GM18868 (cell line): ENCODE measurements around the gene MDM4.
"Not testable (repeated sequence)": the region's sequence is repeated elsewhere in the genome, so short reads cannot be mapped to it uniquely, and the experiment has no call there.

Experiments used
- ATAC-seq: cut with Tn5 transposase; IDR thresholded peaks from one replicate; pipeline ENCODE4 v1.9.1; 2021; ENCODE audit warnings: mild to moderate bottlenecking, moderate library complexity; ENCODE audit not compliant: unreplicated experiment

Gene MDM4

DNA sequence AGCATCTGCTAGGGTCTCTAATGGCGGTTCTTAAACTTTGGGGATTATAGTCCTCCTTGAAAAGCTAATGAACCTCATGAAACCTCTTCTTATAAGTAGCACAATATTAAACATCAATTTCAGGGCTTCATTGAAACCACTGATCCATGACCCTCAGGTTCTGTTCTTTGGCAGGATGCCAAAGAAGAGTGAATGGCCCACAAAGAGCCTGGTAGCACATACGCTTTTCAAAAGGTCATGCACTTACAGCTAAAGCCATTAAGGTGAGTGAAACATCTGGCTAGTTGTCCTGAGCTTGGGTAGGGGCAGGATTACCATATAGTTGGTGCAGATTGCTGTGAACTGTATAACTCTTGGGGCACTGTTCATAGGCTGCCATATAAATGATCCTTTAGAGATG lies 42.3 kb downstream of the MDM4 start:
- ATAC-seq, result no peak

DNA sequence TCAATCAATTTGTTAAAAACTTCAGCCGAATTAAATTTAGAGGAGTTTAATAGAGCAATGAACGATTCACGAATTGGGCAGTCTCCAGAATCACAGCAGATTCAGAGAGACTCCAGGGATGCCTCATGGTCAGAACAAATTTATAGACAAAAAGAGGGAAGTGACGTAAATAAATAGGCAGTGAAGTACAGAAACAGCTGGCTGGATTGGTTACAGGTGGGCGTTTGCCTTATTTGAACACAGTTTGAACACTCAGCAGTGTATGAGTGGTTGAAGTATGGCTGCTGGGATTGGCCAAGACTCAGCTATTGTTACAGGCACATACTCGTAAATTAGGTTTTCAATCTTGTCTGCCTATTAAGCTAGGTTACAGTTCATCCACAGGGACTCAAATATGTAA lies 43.8 kb downstream of the MDM4 start:
- not testable (repeated sequence) for ATAC-seq

DNA sequence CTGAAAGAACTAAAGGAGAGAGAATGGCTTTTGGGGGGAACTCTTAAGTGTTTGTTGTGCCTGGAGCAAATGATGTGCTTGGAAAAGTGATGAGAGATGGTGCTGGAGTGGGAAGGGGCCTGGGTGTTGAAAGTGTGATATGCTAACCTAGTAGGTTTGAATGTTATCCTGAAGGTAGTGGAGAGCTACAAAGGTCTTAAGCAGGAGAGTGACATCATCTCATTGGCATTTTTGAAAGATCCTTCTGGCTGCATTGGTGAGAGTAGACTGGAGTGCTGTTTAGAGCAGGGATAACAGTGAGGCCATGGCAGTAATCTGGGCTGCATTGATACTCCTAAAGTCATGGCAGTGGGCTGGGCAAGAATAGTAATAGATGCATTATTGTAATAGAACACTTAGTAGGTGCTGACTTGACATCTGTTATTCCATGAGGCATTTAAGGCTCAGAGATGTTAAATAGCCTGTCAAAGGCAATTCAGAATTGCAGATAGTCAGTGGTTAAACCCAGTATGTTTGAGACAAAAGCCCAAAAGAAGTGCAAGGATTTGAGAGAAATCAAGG lies 44.5 kb downstream of the MDM4 start:
- no peak for ATAC-seq

DNA sequence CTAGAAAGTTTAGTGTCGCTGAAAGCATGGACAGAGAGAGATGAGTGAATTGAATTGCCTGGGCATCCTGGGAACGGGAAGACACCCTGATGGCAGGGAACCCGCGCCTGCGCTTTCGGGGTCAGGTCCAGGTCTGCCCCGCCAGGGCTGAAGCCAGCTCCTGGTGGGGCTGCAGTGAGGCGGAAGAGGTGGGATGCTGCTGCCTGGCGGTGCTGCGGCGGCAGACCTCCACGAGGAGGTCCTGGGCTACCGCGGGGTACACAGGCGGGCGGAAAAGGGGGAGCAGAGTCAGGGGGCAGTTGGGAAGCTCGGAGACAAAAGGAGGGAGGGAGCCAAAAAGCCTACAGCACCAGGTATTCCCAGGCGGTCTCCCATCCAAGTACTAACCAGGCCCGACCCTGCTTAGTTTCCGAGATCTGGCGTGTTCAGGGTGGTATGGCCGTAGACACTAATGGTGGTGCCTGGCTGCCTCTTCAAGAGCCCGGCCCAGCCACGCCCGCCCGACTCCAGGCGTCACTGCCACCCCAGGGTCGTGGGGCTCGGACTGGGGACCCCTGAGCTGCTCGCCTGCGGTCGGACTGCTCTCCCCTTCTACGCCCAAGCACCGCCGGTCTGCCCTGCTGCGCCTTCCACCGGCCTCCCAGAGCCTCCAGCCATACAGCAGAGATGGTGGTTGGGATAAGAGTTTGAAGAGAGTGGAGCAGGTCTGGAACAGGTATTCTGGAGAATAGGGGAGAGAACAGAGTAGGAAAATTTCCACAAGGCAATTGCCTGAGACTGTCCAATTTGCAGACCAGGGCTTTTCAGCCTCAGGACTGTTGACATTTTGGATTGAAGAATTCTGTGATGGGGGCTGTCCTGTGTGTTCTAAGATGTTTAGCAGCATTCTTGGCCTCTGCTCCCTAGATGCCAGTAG lies 46.1 kb downstream of the MDM4 start:
- ATAC-seq, result no peak

DNA sequence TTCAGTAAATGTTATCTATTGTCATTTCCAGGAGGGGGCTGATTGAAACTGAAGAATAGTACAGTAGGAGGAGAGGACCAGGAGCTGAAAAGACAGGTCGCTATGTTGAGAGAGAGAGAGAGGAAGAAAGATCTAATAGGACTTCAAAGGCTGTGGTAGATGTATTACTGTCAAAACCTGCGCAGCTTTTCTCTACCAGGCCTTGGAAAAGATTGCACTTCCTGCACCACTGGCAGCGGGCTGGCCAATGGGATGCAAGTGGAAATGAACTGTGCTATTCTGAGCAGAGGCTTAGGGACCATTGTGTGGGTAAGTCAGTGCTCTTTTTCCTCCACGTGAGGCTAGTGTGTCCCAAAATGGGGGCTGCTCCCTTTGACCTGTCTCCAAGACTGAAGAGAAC lies 47.1 kb downstream of the MDM4 start:
- no peak for ATAC-seq

DNA sequence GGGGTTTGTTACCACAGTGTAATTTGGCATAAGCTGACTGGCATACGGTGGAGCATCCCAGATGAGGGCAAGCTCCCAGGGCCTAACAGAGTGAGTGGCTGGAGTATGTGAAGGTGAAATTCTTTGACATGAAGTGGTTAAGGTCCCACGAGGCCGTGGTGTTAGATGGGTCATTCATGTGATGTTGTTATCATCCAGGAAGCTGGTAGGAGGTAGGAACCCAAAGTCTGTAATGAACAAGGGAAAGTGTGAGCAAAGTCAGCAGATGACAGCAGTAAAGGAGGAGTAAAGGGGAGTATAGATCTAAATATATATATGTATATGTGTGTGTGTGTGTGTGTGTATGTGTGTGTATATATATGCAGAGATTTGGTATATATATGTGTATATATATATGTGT lies 47.6 kb downstream of the MDM4 start:
- no peak for ATAC-seq

DNA sequence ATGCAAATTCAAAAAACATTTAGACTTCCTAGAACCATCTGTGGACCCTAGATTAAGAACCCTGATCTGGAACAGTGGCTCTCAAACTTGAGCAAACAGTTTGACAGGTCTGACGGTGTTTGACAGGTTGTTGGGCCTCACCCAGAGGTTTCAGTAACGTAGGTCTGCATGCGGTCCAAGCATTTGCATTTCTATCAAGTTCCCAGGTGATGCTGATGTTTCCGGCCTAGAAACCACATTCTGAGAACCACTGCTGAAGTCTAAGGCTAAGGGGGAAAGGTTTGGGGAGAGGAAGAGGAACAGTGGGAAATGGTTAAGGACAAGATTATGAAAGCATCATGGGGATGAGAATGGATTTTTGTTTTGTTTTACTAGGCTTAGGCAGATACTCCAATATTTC lies 48.6 kb downstream of the MDM4 start:
- peak; percentile 75 for ATAC-seq

DNA sequence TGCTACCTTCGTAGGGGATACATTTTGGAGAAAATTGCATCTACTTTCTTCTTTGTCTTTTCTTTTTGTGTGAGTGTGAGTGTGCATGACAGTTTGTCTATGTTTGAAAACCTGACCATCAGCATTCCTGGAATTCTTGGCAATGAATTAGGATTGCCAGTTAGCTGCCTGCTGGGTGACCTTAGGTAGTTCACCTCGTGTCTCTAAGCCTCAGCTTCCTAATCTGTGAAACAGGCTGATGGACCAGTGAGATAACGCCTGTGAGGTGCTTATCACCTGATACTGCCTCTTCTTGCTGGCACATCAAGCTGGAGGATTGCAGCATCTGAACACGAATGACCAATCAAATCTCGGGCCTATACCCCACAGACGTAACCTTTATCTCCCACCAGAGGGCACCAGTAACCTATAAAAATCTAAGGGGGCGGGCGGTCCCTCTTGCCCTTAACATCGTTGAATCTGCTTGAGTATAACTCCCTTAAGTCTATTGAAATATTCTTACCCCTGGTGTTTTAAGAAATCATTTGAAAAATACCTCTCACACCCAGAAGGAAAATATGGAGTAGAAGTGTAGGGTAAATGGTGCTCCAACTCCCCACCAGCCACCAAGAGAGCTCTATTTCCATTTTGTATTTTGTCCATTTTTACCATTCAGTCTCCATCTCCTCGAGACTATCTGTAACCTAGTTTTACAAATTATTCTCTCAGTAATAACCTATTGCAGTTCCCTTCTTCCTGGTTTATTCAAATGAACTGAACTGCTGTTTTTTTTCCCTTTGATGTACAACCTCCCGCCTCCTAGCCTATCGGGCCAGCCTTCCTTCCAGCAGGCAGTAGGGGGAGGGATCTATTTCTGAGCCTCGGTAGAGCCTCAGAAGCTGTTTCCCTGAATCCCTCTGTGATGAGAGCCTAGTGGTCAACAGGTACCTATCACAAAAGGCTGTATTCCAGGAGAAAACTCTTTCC lies 49.7 kb downstream of the MDM4 start:
- ATAC-seq, result peak; percentile 65

DNA sequence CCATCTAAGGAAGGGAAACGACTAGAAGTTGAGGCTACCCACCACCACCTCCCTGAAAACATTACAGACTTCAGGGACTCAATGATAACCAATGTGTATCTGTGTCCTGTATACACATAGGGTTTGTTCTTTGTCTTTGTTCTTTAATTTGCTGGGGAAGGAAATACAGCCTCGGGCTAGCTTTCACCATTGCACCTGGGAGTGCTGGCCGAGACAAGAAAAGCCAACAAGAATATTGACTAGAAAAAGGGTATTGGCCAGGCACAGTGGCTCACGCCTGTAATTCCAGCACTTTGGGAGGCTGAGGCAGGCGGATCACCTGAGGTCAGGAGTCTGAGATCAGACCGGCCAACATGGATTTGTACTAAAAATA lies 50.4 kb downstream of the MDM4 start:
- no peak for ATAC-seq

DNA sequence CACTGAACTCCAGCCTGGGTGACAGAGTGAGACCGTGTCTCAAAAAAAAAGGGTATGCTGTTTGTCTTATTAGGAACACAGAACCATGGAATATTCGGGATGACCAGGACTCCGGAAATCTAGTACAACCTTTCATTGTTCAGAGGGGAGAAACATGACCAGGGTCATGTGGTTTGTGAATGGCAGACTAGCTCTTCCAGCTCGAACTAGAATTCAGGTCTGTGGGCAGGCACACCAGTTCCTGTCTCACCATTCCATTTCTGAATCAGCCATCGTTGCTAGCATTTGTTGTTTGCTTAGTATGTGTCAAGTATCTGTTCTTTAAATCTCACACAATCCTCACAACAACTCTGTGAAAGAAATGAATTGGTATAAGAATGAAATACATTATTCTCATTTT lies 50.9 kb downstream of the MDM4 start:
- no peak for ATAC-seq

DNA sequence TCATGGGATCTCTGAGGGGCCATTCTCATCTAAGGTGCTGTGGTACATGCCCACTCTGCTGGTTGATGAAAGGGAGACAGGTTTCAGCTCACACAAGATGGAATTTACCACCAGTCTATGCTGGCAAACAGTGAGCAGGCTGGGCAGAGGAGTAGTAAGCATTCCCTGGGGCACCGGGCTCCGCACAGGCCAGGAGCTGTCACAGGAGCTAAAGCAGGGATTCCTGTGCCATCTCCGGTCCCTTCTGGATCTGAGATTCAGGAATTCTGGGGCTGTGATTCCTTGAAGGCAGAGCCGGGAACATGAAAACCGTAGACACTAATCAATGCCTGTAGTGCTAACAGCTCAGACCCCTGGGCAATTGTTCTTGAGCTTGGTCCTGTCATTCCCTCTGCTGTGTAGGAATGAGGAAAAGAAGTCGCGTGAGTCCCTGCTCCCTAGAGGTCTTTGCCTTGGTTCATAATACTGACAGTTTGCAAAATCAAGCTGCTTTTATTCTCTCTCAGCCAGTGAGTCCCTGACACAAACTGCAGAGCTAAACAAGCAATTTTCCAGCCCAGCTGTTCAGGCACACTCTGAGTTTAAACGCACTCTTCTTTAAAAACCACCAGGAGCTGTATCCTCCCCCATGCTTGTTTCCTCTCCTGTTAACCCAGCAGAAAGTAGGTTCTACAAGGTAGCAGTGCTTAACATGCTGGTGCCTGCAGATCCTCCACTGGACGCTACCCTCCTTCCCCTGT lies 52.5 kb downstream of the MDM4 start:
- ATAC-seq, result no peak

DNA sequence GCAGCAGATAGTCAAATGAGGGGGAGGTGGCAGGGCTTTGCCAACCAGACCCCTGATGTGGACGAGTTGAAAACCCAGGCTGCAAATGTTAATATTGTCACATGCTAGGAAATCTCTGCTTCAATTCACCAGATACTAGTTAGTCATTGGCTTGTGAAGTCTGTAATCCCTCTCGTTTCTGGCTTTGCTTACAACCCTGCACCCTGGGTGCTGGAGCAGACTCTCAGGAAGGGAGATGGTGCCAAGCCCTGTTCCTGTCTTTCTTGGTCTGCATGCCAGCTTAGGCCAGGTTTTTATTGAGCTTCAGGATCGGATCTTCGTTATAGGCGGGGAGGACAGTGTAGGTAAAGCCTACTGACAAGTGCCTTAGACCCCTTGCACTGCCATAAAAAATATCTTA lies 53.3 kb downstream of the MDM4 start:
- no peak for ATAC-seq

DNA sequence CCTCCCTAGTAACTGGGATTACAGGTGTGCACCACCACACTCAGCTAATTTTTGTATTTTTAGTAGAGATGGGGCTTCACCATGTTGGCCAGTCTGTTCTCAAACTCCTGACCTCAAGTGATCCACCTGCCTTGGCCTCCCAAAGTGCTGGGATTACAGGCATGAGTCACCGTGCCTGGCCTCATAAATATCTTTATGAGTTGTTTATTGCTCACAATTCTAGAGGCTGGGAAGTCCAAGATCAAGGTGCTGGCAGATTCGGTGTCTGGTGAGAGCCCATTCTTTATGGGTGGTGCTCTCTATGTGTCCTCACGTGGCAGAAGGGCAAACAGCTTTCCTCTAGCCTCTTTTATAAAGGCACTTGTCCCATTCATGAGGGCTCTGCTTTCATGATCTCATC lies 53.8 kb downstream of the MDM4 start:
- not testable (repeated sequence) for ATAC-seq

DNA sequence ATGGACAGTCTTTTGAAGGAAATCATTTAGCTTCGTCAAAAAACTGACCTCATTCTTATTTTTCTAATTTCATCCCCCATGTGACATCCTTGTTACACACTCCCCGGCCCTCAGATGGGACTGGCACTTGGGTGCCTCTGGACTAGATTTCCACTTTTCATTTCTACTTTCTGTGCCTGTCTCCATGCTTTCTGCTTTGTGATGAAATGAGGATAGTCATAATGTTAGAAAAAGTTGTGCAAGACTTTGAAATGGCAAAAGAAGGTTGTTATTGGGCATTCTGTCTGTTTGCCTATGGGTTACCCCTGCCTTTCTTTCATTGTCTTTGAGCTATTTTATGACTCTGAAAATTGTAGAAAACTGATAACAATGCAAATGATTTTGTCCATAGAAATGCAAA lies 54.9 kb downstream of the MDM4 start:
- ATAC-seq, result no peak

DNA sequence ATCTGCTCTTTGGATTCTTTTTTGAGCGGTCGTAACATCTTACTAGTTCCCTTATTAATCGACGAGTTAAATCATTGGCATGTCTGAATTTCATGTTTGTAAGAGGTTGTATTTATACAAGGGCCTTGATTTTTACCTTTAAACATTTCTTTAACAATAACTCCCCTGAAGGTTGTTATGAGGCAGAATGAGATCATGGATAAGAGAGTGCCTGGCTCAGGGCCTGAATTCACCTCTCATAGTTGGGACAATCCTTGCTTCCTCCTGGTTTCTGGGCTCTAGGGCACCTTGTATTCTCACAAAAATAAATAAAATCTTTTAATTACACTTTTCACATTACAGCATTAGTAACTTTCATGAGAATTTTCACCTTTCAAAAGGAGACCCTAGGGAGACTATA lies 55.4 kb downstream of the MDM4 start:
- ATAC-seq, result no peak

DNA sequence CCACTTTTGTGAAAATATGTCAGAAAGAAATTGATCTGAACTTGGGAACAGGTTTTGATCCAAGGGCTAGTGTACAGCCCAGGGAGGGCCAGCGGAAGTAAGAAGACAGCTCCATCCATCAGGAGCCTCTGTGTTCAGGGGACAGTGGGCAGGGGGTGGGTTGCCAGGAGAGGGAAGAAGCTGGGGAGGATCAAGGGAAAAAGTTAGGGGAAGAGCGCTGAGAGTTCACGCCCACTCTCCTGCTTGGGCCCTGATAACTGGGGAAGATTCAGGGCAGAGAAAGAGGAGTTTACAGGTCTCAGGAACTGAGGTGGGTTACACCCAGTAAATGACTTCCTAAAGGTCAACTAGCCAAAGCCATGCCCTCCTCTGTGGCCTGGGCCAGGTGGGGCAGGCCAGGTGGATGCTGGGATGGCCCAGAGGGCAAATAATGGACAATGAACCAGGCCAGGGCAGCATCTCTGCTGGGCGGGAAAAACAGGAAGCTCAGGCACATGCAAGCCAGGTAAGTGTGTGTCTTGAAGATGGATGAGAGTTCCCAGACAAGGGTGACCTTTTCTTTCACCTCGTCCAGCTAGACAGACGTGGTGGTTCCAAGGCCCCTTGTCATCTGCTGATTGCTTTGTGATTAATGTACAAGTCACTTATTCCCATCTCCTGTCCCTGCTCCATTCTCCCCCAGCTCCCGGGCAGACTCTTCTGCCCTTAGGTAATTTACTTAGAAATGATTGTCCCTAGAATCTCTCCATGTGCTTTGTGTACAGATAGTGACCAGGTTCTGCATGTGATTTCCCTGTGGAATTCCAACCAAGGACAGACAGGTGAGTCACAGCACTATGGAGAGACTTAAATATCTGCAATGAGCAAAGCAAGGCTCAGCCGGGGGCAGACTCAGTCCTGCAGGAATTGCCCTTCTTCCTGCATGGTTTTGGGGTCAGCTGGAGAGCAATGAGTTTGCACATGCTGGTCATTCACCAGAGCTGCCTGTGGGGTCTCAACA lies 57.0 kb downstream of the MDM4 start:
- ATAC-seq, result no peak

DNA sequence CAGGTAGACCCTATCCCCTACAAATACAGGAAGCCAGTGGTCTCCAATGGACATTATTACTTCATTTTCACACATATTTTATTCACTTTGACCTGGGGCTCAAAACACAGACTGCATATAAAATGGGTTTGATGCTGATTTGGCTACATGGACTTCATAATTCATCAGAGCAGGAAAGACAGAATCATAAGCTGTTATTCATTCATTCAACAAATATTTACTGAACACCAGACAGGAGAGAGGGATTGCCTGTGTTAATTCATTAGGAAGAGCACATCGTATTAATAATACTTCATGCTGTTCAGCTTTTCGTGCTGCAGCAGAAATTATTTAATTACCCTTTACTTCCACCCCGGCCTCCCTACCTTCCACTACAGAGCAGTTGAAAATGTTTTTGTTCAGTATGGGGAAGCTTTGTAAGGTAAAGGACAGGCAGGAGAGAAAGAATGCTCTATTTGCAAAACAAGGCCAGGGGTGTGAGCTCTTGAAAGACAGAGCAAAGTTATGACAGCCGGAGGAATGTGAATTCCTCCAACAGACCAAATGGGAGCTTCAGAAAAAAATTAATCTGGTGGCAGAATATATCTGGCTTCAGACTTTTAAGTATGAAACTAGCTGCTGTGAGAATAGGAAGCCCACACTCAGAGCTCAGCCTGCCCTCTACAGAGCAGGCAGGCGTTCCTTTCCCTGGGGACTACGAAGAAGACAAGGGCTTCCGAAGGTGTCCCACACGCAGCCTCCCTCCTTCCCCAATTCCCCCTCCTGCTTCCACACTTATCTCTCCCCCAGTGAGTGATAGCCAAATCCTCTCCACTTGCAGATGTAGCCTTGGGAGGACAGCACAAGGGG lies 58.0 kb downstream of the MDM4 start:
- no peak for ATAC-seq

DNA sequence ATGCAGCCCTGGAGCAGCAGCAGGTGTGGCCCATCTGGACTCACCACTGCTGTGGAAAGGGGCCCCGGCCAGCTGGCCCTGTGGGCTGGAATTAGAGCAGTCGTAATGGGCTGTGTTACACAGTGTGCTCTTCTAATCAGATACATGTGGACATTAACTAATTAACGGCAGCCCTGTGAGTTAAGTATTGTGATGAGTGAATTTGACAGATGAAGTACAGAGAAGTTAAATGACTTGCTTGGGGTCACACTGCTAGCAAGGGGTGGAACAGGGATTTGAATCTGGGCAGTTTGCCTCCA lies 58.6 kb downstream of the MDM4 start:
- ATAC-seq, result no peak
